Measurements from ENCODE around the gene ARHGAP10. TPM values are rescaled to one million over a fixed set of nuclear protein-coding genes. Genes with fewer than 3 reads are reported as not detected.

The ARHGAP10 gene
- total RNA-seq, 2 donors from 2014 or later: 14.6 to 23.3 TPM

DNA sequence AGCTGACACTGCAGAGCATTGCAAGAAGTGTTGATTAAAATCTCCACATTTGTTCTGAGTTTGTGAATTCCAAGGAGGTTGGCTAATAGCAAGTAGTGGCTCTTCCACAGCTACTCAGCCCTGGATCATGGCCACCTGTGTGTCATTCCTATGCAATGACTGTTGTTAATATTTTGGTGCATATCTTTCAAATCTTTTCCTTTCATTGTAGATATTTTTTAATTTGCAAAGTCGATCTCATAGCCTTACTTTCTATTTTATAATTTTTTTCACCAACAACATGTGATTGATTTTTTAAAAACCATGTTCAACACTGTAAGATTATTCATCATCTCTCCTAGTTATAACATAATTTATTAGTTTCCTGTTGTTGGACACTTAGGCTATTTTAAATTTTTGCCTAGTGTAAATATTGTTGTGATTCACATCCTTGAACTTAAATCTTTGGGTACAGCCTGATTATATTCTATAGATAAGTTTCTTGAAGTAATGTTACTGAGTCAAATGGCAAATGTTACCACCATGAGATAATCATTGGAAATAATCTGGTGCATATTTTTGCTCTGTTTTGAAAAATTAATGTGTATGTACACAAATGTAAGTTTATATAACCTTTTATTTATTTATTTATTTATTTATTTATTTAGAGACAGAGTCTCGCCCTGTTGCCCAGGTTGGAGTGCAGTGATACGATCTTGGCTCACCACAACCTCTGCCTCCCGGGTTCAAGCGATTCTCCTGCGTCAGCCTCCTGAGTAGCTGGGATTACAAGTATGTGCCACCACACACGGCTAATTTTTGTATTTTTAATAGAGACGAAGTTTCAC is 17.1 kb upstream of the ARHGAP10 start:
- ATAC-seq (no peak), DNase-seq (no peak)
- Mint-ChIP-seq H3K4me1 (peaks cover 7% of the 10 kb centered on the region), H3K36me3 (ENCODE audit: low read depth) (peaks cover 3% of the 10 kb centered on the region), H3K27ac (no peak overlapping the region), H3K4me3 (no peak overlapping the region), H3K27me3 (peaks cover 21% of the 10 kb centered on the region)
- H3K9me3 ChIP-seq (ENCODE audit: control insufficient read depth, low read length, poor library complexity, severe bottlenecking): no peaks in the 10 kb centered on the region

DNA sequence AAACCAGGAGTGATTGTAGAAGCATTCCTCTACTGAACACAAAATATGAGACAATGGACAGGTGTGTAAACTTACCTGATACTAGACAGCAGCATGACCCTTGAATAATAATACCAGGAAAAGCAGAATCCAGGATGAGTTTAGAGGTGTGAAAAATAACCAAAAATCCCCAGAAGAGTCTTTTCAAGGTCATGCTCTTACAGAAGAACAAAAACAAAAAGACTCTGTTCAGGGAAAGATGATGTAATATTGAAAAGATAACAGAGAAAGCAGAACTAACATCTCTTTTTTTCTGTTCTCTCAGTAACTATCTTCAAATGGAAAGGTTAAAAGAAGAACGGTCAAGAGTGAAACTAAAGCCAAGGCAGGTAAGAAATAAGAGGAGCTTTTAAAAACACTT is 14.0 kb upstream of the ARHGAP10 start:
- no peak overlapping the region for H3K27ac Mint-ChIP-seq
- DNase-seq (no peak), ATAC-seq (no peak)
- H3K4me1 Mint-ChIP-seq: peaks cover 7% of the 10 kb centered on the region
- no peaks in the 10 kb centered on the region for H3K9me3 ChIP-seq (ENCODE audit: control insufficient read depth, low read length, poor library complexity, severe bottlenecking)
- H3K4me3 Mint-ChIP-seq: no peak overlapping the region
- peaks cover 21% of the 10 kb centered on the region for H3K27me3 Mint-ChIP-seq
- peaks cover 3% of the 10 kb centered on the region for H3K36me3 Mint-ChIP-seq (ENCODE audit: low read depth)

DNA sequence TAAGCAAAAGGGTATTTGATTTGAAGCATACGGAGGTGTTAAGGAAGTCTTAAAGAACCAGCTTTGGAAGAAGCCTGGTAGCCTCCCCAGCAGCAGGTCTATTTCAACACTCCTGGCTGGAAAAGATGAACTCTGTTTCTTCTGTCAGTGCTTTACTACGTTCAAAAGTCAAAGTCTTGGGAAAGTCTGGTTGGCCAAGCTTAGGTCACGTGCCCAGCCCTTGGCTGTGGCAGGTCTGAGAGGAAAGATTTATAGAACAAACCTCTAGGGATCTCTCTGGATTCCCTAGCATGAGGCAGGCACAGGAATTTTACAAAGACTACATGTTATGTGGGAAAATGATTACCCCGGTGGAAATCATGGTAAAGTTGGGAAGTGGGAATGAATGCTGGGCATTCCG is 8.6 kb upstream of the ARHGAP10 start:
- no peaks in the 10 kb centered on the region for H3K36me3 Mint-ChIP-seq (ENCODE audit: low read depth)
- no peaks in the 10 kb centered on the region for H3K27me3 Mint-ChIP-seq
- no peak overlapping the region for H3K4me3 Mint-ChIP-seq
- H3K9me3 ChIP-seq (ENCODE audit: control insufficient read depth, low read length, poor library complexity, severe bottlenecking): no peaks in the 10 kb centered on the region
- peaks cover 6% of the 10 kb centered on the region for H3K4me1 Mint-ChIP-seq
- ATAC-seq (no peak), DNase-seq (no peak)
- H3K27ac Mint-ChIP-seq: no peak overlapping the region

DNA sequence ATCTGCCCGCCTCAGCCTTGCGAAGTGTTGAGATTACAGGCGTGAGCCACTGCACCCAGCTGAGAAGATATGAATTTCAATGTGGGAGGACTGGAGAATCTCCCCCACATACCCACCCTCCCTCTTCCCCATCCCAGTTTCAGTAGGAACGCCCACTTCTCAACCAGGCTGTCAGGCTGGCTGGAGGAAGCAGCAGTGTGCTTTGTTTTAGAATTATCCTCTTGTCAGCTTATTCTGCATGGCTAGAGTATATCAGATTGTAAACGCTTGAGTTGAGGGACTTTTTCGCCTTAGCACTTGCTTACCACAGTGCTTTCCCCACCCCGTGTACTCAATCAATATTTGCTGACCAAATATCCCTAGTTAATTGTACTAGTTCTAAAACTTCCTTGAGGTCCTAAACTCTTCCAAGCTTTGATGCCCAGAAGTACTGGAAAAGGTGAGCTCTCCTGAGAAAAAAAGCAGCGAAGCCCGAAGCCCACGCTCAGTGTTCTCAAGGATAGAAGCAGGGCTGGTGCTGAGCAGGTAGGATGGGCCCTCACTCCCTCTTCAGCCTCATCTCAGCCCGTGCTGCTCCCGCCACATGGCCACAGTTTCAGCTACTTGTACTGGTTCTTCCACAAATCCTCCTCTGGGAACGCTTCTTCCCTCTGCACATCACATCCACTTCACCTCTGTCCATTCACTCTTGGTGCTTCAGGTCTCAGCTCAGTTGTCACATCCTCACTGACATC is 7.3 kb upstream of the ARHGAP10 start:
- Mint-ChIP-seq H3K4me1 (peaks cover 12% of the 10 kb centered on the region), H3K4me3 (no peak overlapping the region), H3K27me3 (no peaks in the 10 kb centered on the region), H3K27ac (no peak overlapping the region), H3K36me3 (ENCODE audit: low read depth) (no peaks in the 10 kb centered on the region)
- ATAC-seq (no peak), DNase-seq (no peak)
- no peaks in the 10 kb centered on the region for H3K9me3 ChIP-seq (ENCODE audit: control insufficient read depth, low read length, poor library complexity, severe bottlenecking)

DNA sequence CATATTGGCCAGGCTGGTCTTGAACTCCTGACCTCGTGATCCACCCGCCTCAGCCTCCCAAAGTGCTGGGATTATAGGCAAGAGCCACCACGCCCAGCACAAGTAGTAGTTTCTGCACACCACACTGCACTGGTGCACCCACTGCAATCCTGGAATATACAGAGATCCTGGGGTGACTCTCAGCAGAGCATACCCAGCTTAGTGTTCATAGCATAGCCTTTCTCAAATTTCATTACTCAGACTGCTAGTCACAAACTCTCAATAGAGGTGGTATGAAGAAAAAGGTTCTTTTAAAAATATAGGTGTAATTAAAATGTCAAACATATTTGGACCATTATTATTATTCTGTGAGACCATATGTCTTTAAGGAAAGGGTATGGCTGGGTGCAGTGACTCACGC is 6.2 kb upstream of the ARHGAP10 start:
- no peak for ATAC-seq
- Mint-ChIP-seq H3K27me3 (no peaks in the 10 kb centered on the region), H3K36me3 (ENCODE audit: low read depth) (no peaks in the 10 kb centered on the region), H3K4me1 (peaks cover 15% of the 10 kb centered on the region), H3K27ac (no peak overlapping the region), H3K4me3 (no peak overlapping the region)
- H3K9me3 ChIP-seq (ENCODE audit: control insufficient read depth, low read length, poor library complexity, severe bottlenecking): no peaks in the 10 kb centered on the region
- no peak for DNase-seq

DNA sequence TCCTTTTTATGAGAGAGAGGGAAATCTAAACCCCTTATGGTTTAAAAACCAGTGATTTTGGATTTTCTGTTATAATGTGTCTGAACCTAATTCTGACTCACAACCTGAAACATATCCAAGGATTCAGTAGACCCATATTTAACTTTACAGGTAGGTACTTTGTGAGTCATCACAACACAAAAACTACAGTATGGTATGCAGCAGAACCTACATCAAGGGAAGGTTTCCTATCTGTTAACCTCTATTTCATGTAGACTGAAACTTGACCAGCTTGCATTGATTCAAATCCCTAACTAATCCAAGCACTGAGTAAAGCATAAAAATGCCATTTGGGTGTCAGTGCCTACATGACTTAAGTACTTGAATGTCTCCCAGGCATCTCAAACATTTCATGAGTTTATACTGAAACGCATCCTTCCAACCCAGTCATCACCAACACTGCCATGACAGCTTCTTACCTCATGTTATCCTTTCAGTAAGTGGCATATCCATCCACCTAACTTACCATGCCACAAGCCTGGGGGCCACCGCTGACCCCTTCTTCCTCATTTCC is 4.3 kb upstream of the ARHGAP10 start:
- peaks cover 16% of the 10 kb centered on the region for H3K4me1 Mint-ChIP-seq
- H3K36me3 Mint-ChIP-seq (ENCODE audit: low read depth): no peaks in the 10 kb centered on the region
- no peaks in the 10 kb centered on the region for H3K9me3 ChIP-seq (ENCODE audit: control insufficient read depth, low read length, poor library complexity, severe bottlenecking)
- H3K4me3 Mint-ChIP-seq: no peak overlapping the region
- DNase-seq (no peak), ATAC-seq (no peak)
- H3K27ac Mint-ChIP-seq: no peak overlapping the region
- no peaks in the 10 kb centered on the region for H3K27me3 Mint-ChIP-seq

DNA sequence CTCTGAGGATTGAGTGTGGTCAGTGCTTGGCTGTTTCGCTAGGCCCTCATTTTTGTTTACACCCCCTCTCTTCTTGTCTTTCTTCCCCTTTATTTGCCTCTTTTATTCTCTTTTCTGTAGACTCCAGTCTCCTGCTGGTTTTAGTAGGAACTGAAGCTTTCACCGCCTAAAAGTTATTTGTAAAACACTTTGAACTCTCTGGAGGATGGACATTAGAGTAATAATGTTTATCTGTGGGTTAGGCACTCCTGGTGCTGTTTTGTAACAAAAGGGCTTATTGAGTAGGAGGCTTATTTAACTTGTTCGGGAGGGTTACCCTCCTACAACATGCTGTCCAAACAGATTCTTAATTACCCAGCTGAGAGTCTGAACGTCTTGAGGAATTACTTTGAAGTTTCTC is 1.6 kb upstream of the ARHGAP10 start:
- no peak for DNase-seq
- H3K9me3 ChIP-seq (ENCODE audit: control insufficient read depth, low read length, poor library complexity, severe bottlenecking): no peaks in the 10 kb centered on the region
- no peak for ATAC-seq
- H3K36me3 Mint-ChIP-seq (ENCODE audit: low read depth): no peaks in the 10 kb centered on the region
- H3K4me1 Mint-ChIP-seq: peaks cover 37% of the 10 kb centered on the region
- H3K27me3 Mint-ChIP-seq: no peaks in the 10 kb centered on the region
- no peak overlapping the region for H3K4me3 Mint-ChIP-seq
- H3K27ac Mint-ChIP-seq: peak overlapping the region; percentile 96

DNA sequence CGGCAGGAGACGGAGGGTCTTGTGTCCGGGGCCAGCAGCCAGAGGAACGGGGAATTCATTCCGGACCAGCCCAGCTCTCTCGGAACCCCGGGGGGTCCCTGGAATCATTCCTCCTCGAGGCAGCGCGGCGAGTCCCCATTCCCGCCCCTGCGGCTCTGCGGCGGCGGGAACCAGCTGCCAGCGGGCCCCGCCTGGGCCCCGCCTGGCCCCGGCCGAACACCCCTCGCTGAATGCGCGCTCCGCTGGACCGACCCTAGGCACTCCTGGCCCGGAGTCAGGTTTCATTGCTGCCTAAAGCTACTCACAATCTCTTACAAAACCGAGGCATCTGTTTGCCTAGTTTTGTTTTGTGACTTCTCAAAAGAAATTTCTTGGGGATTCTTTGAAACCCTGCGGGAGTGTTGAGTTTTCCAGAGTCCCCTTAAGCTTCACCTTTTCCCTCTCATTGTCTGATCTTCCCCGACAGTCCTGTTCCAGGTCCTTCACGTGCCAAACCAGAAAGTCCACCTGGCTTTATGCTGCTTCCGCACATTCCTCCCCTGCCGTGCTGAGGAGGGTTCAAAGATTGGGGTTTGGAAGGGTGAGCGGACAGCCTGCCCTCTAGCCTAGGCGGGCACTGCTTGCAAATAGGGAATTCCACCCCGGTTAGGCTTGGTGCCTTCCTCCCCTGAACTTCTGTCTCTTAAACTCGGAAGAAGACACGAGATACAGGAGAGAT is 789 bp downstream of the ARHGAP10 start:
- Mint-ChIP-seq H3K36me3 (ENCODE audit: low read depth) (no peaks in the 10 kb centered on the region), H3K4me3 (peak overlapping the region; percentile 96), H3K27me3 (no peaks in the 10 kb centered on the region), H3K4me1 (peaks cover 49% of the 10 kb centered on the region), H3K27ac (peak overlapping the region; percentile 96)
- ATAC-seq (peak; percentile 10), DNase-seq (peak in 1 of 3 donors; percentile 17)
- H3K9me3 ChIP-seq (ENCODE audit: control insufficient read depth, low read length, poor library complexity, severe bottlenecking): no peaks in the 10 kb centered on the region

DNA sequence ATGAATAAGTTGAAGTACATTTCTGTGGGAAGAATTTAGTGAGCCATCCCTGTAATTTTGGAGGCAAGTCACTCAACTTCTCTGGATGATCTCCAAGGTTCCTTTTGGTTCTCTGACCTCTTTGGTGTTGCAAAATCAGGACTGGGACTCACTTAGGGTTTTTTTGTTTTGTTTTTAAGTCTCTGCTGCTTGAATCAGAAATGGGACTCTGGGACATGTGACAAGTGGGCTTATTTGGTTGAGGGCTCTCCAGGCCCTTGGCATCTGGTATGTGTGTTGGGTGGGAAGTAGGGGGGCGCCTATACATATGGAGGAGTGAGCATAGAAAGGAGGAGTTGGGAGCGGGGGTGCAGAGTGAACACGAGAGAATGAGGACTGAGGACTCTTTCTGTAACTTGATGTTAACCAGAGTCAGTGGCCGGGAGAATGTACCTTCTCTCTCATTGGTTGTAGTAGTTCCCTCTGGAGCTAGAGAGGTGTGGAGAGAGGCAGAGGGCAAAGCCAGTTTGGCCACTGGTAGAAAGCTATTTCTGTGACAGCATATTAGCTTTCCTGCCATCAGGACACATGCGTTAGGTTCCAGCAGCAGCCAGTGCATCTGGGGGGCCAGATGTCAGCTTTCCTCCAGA is 1.9 kb downstream of the ARHGAP10 start:
- H3K27me3 Mint-ChIP-seq: no peaks in the 10 kb centered on the region
- peak overlapping the region; percentile 96 for H3K4me3 Mint-ChIP-seq
- no peak for ATAC-seq
- DNase-seq: no peak
- peak overlapping the region; percentile 96 for H3K27ac Mint-ChIP-seq
- peaks cover 46% of the 10 kb centered on the region for H3K4me1 Mint-ChIP-seq
- no peaks in the 10 kb centered on the region for H3K36me3 Mint-ChIP-seq (ENCODE audit: low read depth)
- no peaks in the 10 kb centered on the region for H3K9me3 ChIP-seq (ENCODE audit: control insufficient read depth, low read length, poor library complexity, severe bottlenecking)

DNA sequence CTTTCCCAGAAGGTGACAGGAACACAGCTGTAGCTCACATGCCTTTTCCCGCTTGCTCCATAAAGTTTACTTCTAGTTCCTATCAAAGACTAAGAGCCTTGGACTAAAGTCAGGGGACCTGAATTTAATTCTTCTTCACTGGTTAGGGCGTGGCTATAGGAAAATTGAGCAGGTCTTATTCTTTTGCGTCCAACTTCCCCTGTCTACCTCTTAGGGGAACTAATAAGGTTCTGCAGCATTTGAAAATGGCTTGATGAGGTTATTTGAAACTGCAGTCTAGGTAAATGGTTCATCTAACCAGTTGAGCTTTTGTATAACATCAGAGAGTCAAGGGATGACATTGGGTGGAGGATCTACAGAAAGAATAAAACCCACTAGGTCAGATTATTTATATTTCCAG is 2.6 kb downstream of the ARHGAP10 start:
- DNase-seq (no peak), ATAC-seq (no peak)
- peaks cover 43% of the 10 kb centered on the region for H3K4me1 Mint-ChIP-seq
- peak overlapping the region; percentile 96 for H3K4me3 Mint-ChIP-seq
- H3K9me3 ChIP-seq (ENCODE audit: control insufficient read depth, low read length, poor library complexity, severe bottlenecking): no peaks in the 10 kb centered on the region
- H3K36me3 Mint-ChIP-seq (ENCODE audit: low read depth): no peaks in the 10 kb centered on the region
- H3K27ac Mint-ChIP-seq: peak overlapping the region; percentile 96
- no peaks in the 10 kb centered on the region for H3K27me3 Mint-ChIP-seq

DNA sequence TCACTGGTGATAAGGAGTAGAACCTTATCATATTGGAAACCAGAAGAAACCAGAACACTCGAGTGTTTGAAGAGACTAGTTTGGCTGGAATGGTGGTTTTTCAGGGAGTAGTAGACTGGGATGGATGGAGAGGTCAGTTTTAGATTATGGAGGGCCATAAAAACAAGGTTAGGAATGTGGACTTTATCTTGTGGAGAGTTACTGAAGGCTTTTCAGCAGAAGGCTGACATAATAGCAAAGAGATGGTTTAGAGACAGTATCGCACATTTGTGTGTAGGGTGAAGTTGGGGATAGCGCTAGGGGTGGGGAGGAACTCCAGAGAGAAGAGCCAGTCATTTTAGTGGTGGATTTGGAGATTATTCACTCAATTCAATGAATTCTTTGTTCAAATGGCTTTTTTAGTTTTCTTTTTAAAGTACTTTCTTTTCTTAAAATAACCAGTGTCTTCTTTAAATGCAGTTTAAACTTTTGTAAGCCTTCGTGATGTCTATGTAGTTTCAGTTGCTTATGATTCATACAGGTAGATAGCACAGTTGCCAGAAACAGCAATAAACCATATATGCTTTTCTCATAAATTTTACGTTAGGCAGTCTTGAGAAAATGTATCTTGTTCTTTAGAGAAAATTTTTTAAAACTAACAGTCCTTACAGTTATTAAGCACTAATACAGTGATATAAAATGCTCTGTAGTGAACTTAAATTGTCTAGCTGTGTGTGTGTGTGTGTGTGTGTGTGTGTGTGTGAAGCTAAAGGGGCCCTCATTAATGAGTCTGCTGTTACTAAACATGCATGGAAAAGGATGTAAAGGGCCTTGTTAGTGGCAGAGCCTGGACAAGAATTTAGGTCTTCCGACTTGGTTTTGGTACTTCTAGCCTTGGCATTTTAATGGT is 3.8 kb downstream of the ARHGAP10 start:
- peak overlapping the region; percentile 32 for H3K27ac Mint-ChIP-seq
- peaks cover 40% of the 10 kb centered on the region for H3K4me1 Mint-ChIP-seq

DNA sequence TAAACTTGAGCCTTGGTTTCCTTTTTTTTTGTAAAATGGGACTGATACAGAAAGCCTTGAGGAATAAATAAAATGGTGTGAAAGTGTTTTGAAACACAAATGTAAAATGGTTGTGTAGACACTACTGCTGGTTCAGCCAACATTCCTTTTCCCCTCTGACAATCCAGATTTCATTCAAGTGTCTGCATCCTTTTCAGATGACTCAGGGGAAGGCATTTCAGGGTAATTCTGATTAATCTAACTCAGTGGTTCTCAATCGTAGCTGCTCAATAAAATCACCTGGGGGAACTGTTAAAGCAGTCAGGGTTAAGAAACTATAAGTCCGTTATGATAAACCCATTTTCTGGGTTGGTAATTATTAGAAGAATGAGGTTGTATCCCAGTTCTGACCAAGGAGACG is 4.6 kb downstream of the ARHGAP10 start:
- Mint-ChIP-seq H3K27me3 (no peaks in the 10 kb centered on the region), H3K36me3 (ENCODE audit: low read depth) (no peaks in the 10 kb centered on the region), H3K27ac (peak overlapping the region; percentile 32), H3K4me3 (no peak overlapping the region), H3K4me1 (peaks cover 44% of the 10 kb centered on the region)
- ATAC-seq (no peak), DNase-seq (no peak)
- H3K9me3 ChIP-seq (ENCODE audit: control insufficient read depth, low read length, poor library complexity, severe bottlenecking): no peaks in the 10 kb centered on the region

More for the DNA sequence above, 3.8 kb downstream of the ARHGAP10 start:
- Mint-ChIP-seq H3K4me3 (peak overlapping the region; percentile 33), H3K27me3 (no peaks in the 10 kb centered on the region), H3K36me3 (ENCODE audit: low read depth) (no peaks in the 10 kb centered on the region)
- no peak for ATAC-seq
- H3K9me3 ChIP-seq (ENCODE audit: control insufficient read depth, low read length, poor library complexity, severe bottlenecking): no peaks in the 10 kb centered on the region
- no peak for DNase-seq
